Measurements from ENCODE around the gene STK35.
A peak's percentile ranks its signal among the peaks of the same experiment; 100 is the strongest.
"Not testable (repeated sequence)": the region's sequence is repeated elsewhere in the genome, so short reads cannot be mapped to it uniquely, and the experiment has no call there.

Gene STK35

GRCh38 chr20:2165871-2166270, 64.2 kb downstream of the STK35 start:
- Histone ChIP-seq H3K36me3 (no peaks in the 10 kb centered on the region), H3K27ac (no peak overlapping the region), H3K4me2 (no peak overlapping the region), H4K20me1 (no peaks in the 10 kb centered on the region; a peak in 1 of 22 replicates), H3K9me3 (replicated peaks in 1 of 11) (no peaks in the 10 kb centered on the region), H3K4me3 (no peak overlapping the region), H3K9ac (no peak overlapping the region), H3K4me1 (peaks cover 4 to 8% (median 5%) of the 10 kb centered on the region in 10 experiments; a peak in 18 of 20 replicates), H3K27me3 (no peaks in the 10 kb centered on the region)
- no peak for TF ChIP-seq Cebpa-rat (IDR thresholded peaks at IDR 0.05)

- no peaks in the 10 kb centered on the region for H3K27me3 ChIP-seq
- TF ChIP-seq Cebpa-rat (IDR thresholded peaks at IDR 0.05), result no peak
- H4K20me1 ChIP-seq, result no peaks in the 10 kb centered on the region; a peak in 1 of 22 replicates
Observed at GRCh38 chr20:2167112-2167511, 65.5 kb downstream of the STK35 start.

GRCh38 chr20:2168946-2169345, 67.3 kb downstream of the STK35 start:
- Histone ChIP-seq H3K9me3 (replicated peaks in 1 of 11) (no peaks in the 10 kb centered on the region), H3K36me3 (no peaks in the 10 kb centered on the region), H3K27me3 (no peaks in the 10 kb centered on the region), H3K4me1 (peaks cover 12 to 29% (median 24%) of the 10 kb centered on the region in 10 experiments), H3K9ac (no peak overlapping the region), H3K27ac (no peak overlapping the region), H3K4me3 (no peak overlapping the region), H4K20me1 (no peaks in the 10 kb centered on the region), H3K4me2 (no peak overlapping the region)
- no peak for TF ChIP-seq Cebpa-rat (IDR thresholded peaks at IDR 0.05)

More at GRCh38 chr20:2167112-2167511, 65.5 kb downstream of the STK35 start:
- no peak overlapping the region for H3K27ac ChIP-seq
- no peak overlapping the region for H3K4me3 ChIP-seq
- no peak overlapping the region for H3K9ac ChIP-seq
- peaks cover 12 to 20% (median 17%) of the 10 kb centered on the region in 10 experiments for H3K4me1 ChIP-seq
- H3K4me2 ChIP-seq, result no peak overlapping the region
- H3K36me3 ChIP-seq, result no peaks in the 10 kb centered on the region
- no peaks in the 10 kb centered on the region for H3K9me3 ChIP-seq (replicated peaks in 1 of 11)

GRCh38 chr20:2169456-2170088, 67.9 kb downstream of the STK35 start:
- Histone ChIP-seq H3K27me3 (no peaks in the 10 kb centered on the region), H4K20me1 (no peaks in the 10 kb centered on the region), H3K4me2 (no peak overlapping the region), H3K4me1 (peaks cover 12 to 35% (median 30%) of the 10 kb centered on the region in 10 experiments), H3K9ac (no peak overlapping the region), H3K27ac (no peak overlapping the region), H3K9me3 (replicated peaks in 1 of 11) (no peaks in the 10 kb centered on the region), H3K4me3 (no peak overlapping the region), H3K36me3 (no peaks in the 10 kb centered on the region)
- no peak for TF ChIP-seq Cebpa-rat (IDR thresholded peaks at IDR 0.05)

GRCh38 chr20:2170404-2170803, 68.8 kb downstream of the STK35 start:
- H3K4me2 ChIP-seq, result peak overlapping the region; percentile 25 to 79 (median 43); a peak in 16 of 22 replicates
- TF ChIP-seq Cebpa-rat (IDR thresholded peaks at IDR 0.05), result no peak
- no peak overlapping the region for H3K4me3 ChIP-seq
- H4K20me1 ChIP-seq, result no peaks in the 10 kb centered on the region
- no peak overlapping the region; a peak in 1 of 22 replicates for H3K9ac ChIP-seq
- H3K9me3 ChIP-seq (replicated peaks in 1 of 11), result no peaks in the 10 kb centered on the region
- no peaks in the 10 kb centered on the region for H3K36me3 ChIP-seq
- peaks cover 12 to 39% (median 33%) of the 10 kb centered on the region in 10 experiments for H3K4me1 ChIP-seq
- no peak overlapping the region for H3K27ac ChIP-seq
- no peaks in the 10 kb centered on the region for H3K27me3 ChIP-seq

- Histone ChIP-seq H3K27ac (no peak overlapping the region; a peak in 1 of 22 replicates), H4K20me1 (no peaks in the 10 kb centered on the region), H3K4me1 (peaks cover 13 to 45% (median 40%) of the 10 kb centered on the region in 10 experiments), H3K9ac (no peak overlapping the region), H3K4me2 (peak overlapping the region; percentile 36 to 79 (median 50); a peak in 18 of 22 replicates), H3K4me3 (no peak overlapping the region), H3K36me3 (no peaks in the 10 kb centered on the region), H3K27me3 (no peaks in the 10 kb centered on the region), H3K9me3 (replicated peaks in 1 of 11) (no peaks in the 10 kb centered on the region)
- TF ChIP-seq Cebpa-rat (IDR thresholded peaks at IDR 0.05), result no peak
Observed at GRCh38 chr20:2171266-2171790, 69.7 kb downstream of the STK35 start.

GRCh38 chr20:2171840-2172239, 70.2 kb downstream of the STK35 start:
- not testable (repeated sequence) for H3K4me3 ChIP-seq; H3K9me3 ChIP-seq (replicated peaks in 1 of 11); H3K27me3 ChIP-seq; H3K27ac ChIP-seq; H4K20me1 ChIP-seq; H3K9ac ChIP-seq; H3K36me3 ChIP-seq
- peaks cover 18 to 51% (median 46%) of the 10 kb centered on the region in 10 experiments for H3K4me1 ChIP-seq
- peak overlapping the region; percentile 42 to 80 (median 62); a peak in 21 of 22 replicates for H3K4me2 ChIP-seq

- H3K9me3 ChIP-seq (replicated peaks in 1 of 11), result no peaks in the 10 kb centered on the region
- H3K27ac ChIP-seq, result no peak overlapping the region
- peaks cover 25 to 58% (median 53%) of the 10 kb centered on the region in 10 experiments for H3K4me1 ChIP-seq
- peak overlapping the region; percentile 38 to 80 (median 62); a peak in 21 of 22 replicates for H3K4me2 ChIP-seq
- no peak for TF ChIP-seq Cebpa-rat (IDR thresholded peaks at IDR 0.05)
- no peak overlapping the region for H3K4me3 ChIP-seq
- peak overlapping the region in 2 of 11 experiments; percentile 5 to 33; a peak in 1 of 22 replicates for H3K9ac ChIP-seq
- no peaks in the 10 kb centered on the region for H3K36me3 ChIP-seq
- H4K20me1 ChIP-seq, result no peaks in the 10 kb centered on the region
- no peaks in the 10 kb centered on the region for H3K27me3 ChIP-seq
Observed at GRCh38 chr20:2172305-2173175, 70.9 kb downstream of the STK35 start.

GRCh38 chr20:2173186-2173585, 71.6 kb downstream of the STK35 start:
- Histone ChIP-seq H3K4me3 (no peak overlapping the region), H3K4me1 (peaks cover 32 to 64% (median 59%) of the 10 kb centered on the region in 10 experiments), H3K9me3 (replicated peaks in 1 of 11) (no peaks in the 10 kb centered on the region), H3K36me3 (no peaks in the 10 kb centered on the region), H4K20me1 (no peaks in the 10 kb centered on the region), H3K27ac (no peak overlapping the region), H3K9ac (no peak overlapping the region), H3K4me2 (no peak overlapping the region), H3K27me3 (no peaks in the 10 kb centered on the region)
- TF ChIP-seq Cebpa-rat (IDR thresholded peaks at IDR 0.05), result no peak

Data from BLaER1 treated with 17β-estradiol and CSF1 and Interleukin-3, amounts not matched to agents 10 nM and 100 nM (cell line).